ENCODE data around the gene CLTA.

GRCh38 chr9:36190388-36191289 is at the start of gene CLTA:
- TF ChIP-seq, protein P1, sequence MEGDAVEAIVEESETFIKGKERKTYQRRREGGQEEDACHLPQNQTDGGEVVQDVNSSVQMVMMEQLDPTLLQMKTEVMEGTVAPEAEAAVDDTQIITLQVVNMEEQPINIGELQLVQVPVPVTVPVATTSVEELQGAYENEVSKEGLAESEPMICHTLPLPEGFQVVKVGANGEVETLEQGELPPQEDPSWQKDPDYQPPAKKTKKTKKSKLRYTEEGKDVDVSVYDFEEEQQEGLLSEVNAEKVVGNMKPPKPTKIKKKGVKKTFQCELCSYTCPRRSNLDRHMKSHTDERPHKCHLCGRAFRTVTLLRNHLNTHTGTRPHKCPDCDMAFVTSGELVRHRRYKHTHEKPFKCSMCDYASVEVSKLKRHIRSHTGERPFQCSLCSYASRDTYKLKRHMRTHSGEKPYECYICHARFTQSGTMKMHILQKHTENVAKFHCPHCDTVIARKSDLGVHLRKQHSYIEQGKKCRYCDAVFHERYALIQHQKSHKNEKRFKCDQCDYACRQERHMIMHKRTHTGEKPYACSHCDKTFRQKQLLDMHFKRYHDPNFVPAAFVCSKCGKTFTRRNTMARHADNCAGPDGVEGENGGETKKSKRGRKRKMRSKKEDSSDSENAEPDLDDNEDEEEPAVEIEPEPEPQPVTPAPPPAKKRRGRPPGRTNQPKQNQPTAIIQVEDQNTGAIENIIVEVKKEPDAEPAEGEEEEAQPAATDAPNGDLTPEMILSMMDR (conservative IDR thresholded peaks at IDR 0.05) = peak; percentile 82
- peak; percentile 93 for TF ChIP-seq ZFX (IDR thresholded peaks at IDR 0.05)
